Middle frontal gyrus (tissue), 1 donor: ENCODE results near the gene FSD1.
A peak's percentile ranks its signal among the peaks of the same experiment; 100 is the strongest.
"Not testable (repeated sequence)": the region's sequence is repeated elsewhere in the genome, so short reads cannot be mapped to it uniquely, and the experiment has no call there.

ENCODE experiments used
- DNase-seq: peaks from one replicate; pipeline ENCODE4 v3.0.0-alpha.2; 2015; ENCODE audit warnings: low spot score; ENCODE audit errors: extremely low spot score

FSD1 gene

GRCh38 chr19:4318460-4318859, 14.1 kb downstream of the FSD1 start:
- no peak for DNase-seq

- no peak for DNase-seq
Observed at GRCh38 chr19:4319067-4319718, 14.8 kb downstream of the FSD1 start.

- no peak for DNase-seq
Observed at GRCh38 chr19:4320419-4320818, 16.0 kb downstream of the FSD1 start.

- no peak for DNase-seq
Observed at GRCh38 chr19:4322942-4323665, 18.7 kb downstream of the FSD1 start.

GRCh38 chr19:4323692-4324091, 19.3 kb downstream of the FSD1 start:
- no peak for DNase-seq

GRCh38 chr19:4324228-4324627, 19.8 kb downstream of the FSD1 start:
- no peak for DNase-seq

- DNase-seq, result no peak
Observed at GRCh38 chr19:4326215-4326836, 21.9 kb downstream of the FSD1 start.

- no peak for DNase-seq
Observed at GRCh38 chr19:4326837-4327251, 22.4 kb downstream of the FSD1 start.

- DNase-seq, result no peak
Observed at GRCh38 chr19:4327252-4327876, 23.0 kb downstream of the FSD1 start.

- DNase-seq, result no peak
Observed at GRCh38 chr19:4327877-4328242, 23.5 kb downstream of the FSD1 start.

GRCh38 chr19:4328243-4328990, 24.0 kb downstream of the FSD1 start:
- DNase-seq, result peak; percentile 79

GRCh38 chr19:4328991-4329681, 24.7 kb downstream of the FSD1 start:
- DNase-seq, result not testable (repeated sequence)

GRCh38 chr19:4329858-4330257, 25.5 kb downstream of the FSD1 start:
- DNase-seq, result no peak

- no peak for DNase-seq
Observed at GRCh38 chr19:4334929-4335570, 30.7 kb downstream of the FSD1 start.

GRCh38 chr19:4337906-4338440, 33.6 kb downstream of the FSD1 start:
- DNase-seq, result no peak

- DNase-seq, result no peak
Observed at GRCh38 chr19:4338441-4339355, 34.3 kb downstream of the FSD1 start, which contains the start of gene STAP2. STAP2 (minus strand) TSS chr19:4338827; CDS start chr19:4338753, 74 bp downstream.

GRCh38 chr19:4342314-4342614, 37.9 kb downstream of the FSD1 start:
- DNase-seq, result no peak

GRCh38 chr19:4342615-4343369, 38.4 kb downstream of the FSD1 start:
- DNase-seq, result peak; percentile 99
